GM12878 (cell line): Measurements from ENCODE around the gene CTDP1. TPM values are rescaled to one million over a fixed set of nuclear protein-coding genes. Genes with fewer than 3 reads are reported as not detected.

Source experiments
- ATAC-seq: fragments of 200-7000 bp; cut with Tn5 transposase; 3 replicates; pipeline ENCODE4 v1.9.1; 2020; ENCODE audit warnings: mild to moderate bottlenecking, moderate library complexity
- BruUV-seq: library from RNA; stranded (reverse); fragments of 400-500 nt; replicated peaks from 2 replicates; lab custom pipeline; 2021; lab: Mats Ljungman, UMichigan
- CTCF ChIA-PET: fragments of 300-600 bp; sonication (Branson Sonifier 250); formaldehyde crosslinking; extraction: SDS; loops from one replicate; lab custom pipeline; 2021; ENCODE audit warnings: inconsistent platforms; lab: Yijun Ruan, JAX
- POLR2A ChIA-PET: fragments of 350-600 bp; formaldehyde crosslinking; extraction: SDS; loops from one replicate; lab custom pipeline; 2021; ENCODE audit warnings: inconsistent platforms; lab: Charles Lee
- RAD21 ChIA-PET: fragments of 300-600 bp; sonication (Branson Sonifier 250); formaldehyde crosslinking; loops from one replicate; lab custom pipeline; 2023; ENCODE audit warnings: antibody characterized with exemption; ENCODE audit not compliant: unreplicated experiment; lab: Charles Lee
- SMC1A ChIA-PET: fragments of 300-600 bp; sonication (Branson Sonifier 250); formaldehyde crosslinking; loops from one replicate; lab custom pipeline; 2023; ENCODE audit not compliant: unreplicated experiment, uncharacterized antibody; lab: Charles Lee
- DNase-seq: peaks from one replicate; pipeline ENCODE4 v3.0.0-alpha.2; 2011; ENCODE audit warnings: low read depth, low spot score
- FAIRE-seq: peaks from 3 replicates; lab custom pipeline; 2011; peaks lifted over from hg19 to GRCh38; lab: Jason Lieb, UNC
- H2AFZ ChIP-seq: 2 replicates; pipeline ENCODE4 v1.6.0; 2011; ENCODE audit warnings: low read depth, low read length, control low read depth; ENCODE audit not compliant: control insufficient read depth
- H3K27ac ChIP-seq: 2 replicates; pipeline ENCODE4 v1.5.1; 2011; ENCODE audit warnings: control low read depth; ENCODE audit not compliant: control insufficient read depth, insufficient read depth
- H3K27me3 ChIP-seq, 2 experiments: replicated peaks in 1 of 2; 2 replicates each; pipeline versions ENCODE4 v1.6.0 to v1.6.1; 2011; ENCODE audit warnings: low read length in 1 of 2; ENCODE audit not compliant: control insufficient read depth in 2 of 2, insufficient read depth in 2 of 2
- H3K36me3 ChIP-seq, 2 experiments: 2 replicates each; pipeline ENCODE4 v1.5.1; 2011; ENCODE audit warnings: low read length in 1 of 2; ENCODE audit not compliant: control insufficient read depth in 2 of 2, insufficient read depth in 2 of 2
- H3K4me1 ChIP-seq: 2 replicates; pipeline ENCODE4 v1.6.1; 2011; ENCODE audit warnings: mild to moderate bottlenecking, low read length, moderate library complexity, mixed read lengths; ENCODE audit not compliant: control insufficient read depth, insufficient read depth
- H3K4me2 ChIP-seq: 2 replicates; pipeline ENCODE4 v1.6.0; 2011; ENCODE audit warnings: control low read depth; ENCODE audit not compliant: control insufficient read depth, insufficient read depth
- H3K4me3 ChIP-seq: fragments of 200-600 bp; sonication (generic); 2 replicates; pipeline ENCODE4 v1.5.1; 2016
- H3K79me2 ChIP-seq: 2 replicates; pipeline ENCODE4 v1.6.0; 2011; ENCODE audit warnings: low read length; ENCODE audit not compliant: control insufficient read depth, insufficient read depth
- H3K9ac ChIP-seq: 2 replicates; pipeline ENCODE4 v1.8.0; 2011; ENCODE audit warnings: low read length, control low read depth, mixed read lengths; ENCODE audit not compliant: control insufficient read depth, insufficient read depth
- H3K9me3 ChIP-seq: replicated peaks from 3 replicates; pipeline ENCODE4 v1.5.1; 2011; ENCODE audit warnings: mild to moderate bottlenecking, low read length; ENCODE audit not compliant: control insufficient read depth, insufficient read depth
- H4K20me1 ChIP-seq: 2 replicates; pipeline ENCODE4 v1.6.0; 2011; ENCODE audit not compliant: control insufficient read depth, insufficient read depth
- CBX3 ChIP-seq: fragments of 200-600 bp; sonication (generic); IDR thresholded peaks from 2 replicates; pipeline ENCODE4 v1.6.1; 2016; ENCODE audit warnings: low read depth, borderline replicate concordance
- FOS ChIP-seq: IDR thresholded peaks from 3 replicates; pipeline ENCODE4 v1.6.1; 2011; ENCODE audit warnings: borderline replicate concordance; ENCODE audit not compliant: insufficient read length; ENCODE audit errors: extremely low read depth
- KLF5 ChIP-seq: fragments of 450-650 bp; IDR thresholded peaks from 2 replicates; pipeline ENCODE4 v1.6.1; 2014; ENCODE audit warnings: mild to moderate bottlenecking; ENCODE audit not compliant: partially characterized antibody
- MXI1 ChIP-seq: fragments of 150-350 bp; IDR thresholded peaks from 2 replicates; pipeline ENCODE4 v1.6.1; 2011; ENCODE audit warnings: low read depth, mild to moderate bottlenecking, inconsistent platforms, low read length, improper control_type of control experiment
- PML ChIP-seq: IDR thresholded peaks from 2 replicates; pipeline ENCODE4 v1.6.1; 2012; ENCODE audit warnings: low read length, inconsistent platforms
- STAT3 ChIP-seq: IDR thresholded peaks from 2 replicates; pipeline ENCODE4 v1.6.1; 2011; ENCODE audit warnings: low read depth, low read length, improper control_type of control experiment
- ZBED1 ChIP-seq: IDR thresholded peaks from 2 replicates; pipeline ENCODE4 v1.6.1; 2016; ENCODE audit warnings: borderline replicate concordance
- ZNF24 ChIP-seq: fragments of 450-650 bp; IDR thresholded peaks from 2 replicates; pipeline ENCODE4 v1.6.1; 2017; ENCODE audit warnings: antibody characterized with exemption, mild to moderate bottlenecking
- ZNF384 ChIP-seq: IDR thresholded peaks from 2 replicates; pipeline ENCODE4 v1.6.1; 2012; ENCODE audit warnings: low read depth, mild to moderate bottlenecking, low read length, improper control_type of control experiment, borderline replicate concordance
- WGBS: methylation state at CpG from one replicate; pipeline ENCODE4 v1.1.6; 2016; ENCODE audit warnings: low lambda C conversion rate; ENCODE audit not compliant: insufficient replicate concordance, insufficient coverage; ENCODE audit errors: missing lambda C conversion rate; 5-methylcytosine and 5-hydroxymethylcytosine counted together
- in situ Hi-C: fragments of 300-500 bp; cut with MboI; formaldehyde crosslinking; loops from 9 replicates; pipeline ENCODE4 v1.14.3; 2018; ENCODE audit warnings: mixed read lengths
- intact Hi-C: fragments of 100-400 bp; cut with micrococcal nuclease; formaldehyde crosslinking; loops from one replicate; pipeline ENCODE4 v1.14.2; 2022; ENCODE audit not compliant: unreplicated experiment
- polyA plus RNA-seq, 11 experiments: library from polyadenylated mRNA; depleted of rRNA in 4 of 11; unstranded in 6 of 11; stranded (reverse) in 5 of 11; fragments of >200 nt; fragmentation: Nextera tagmentation in 4 of 11; fragmentation: Illumina TruSeq in 1 of 11; extraction: Ambion mirVana in 4 of 11; extraction: Trizol in 1 of 11; gene quantifications; 1 replicate in 1 of 11; 2 replicates in 10 of 11; pipeline versions ENCODE4 v1.2.1 to v1.2.3, GENCODE V29; 2011 to 2016; ENCODE audit warnings: inconsistent platforms in 2 of 11, missing spikeins in 2 of 11, low read depth in 1 of 11
- total RNA-seq, 4 experiments: library from RNA; depleted of rRNA in 3 of 4; stranded (reverse); fragments of >200 nt in 3 of 4; fragmentation: Illumina TruSeq in 1 of 4; extraction: Trizol in 1 of 4; gene quantifications; 2 replicates each; pipeline versions ENCODE4 v1.2.1 to v1.2.3, GENCODE V29; 2013 to 2021
- TF ChIP-seq, protein P1 (sequence below): fragments of 450-650 bp; IDR thresholded peaks from 2 replicates; pipeline ENCODE4 v1.6.1; 2018; ENCODE audit warnings: mild to moderate bottlenecking, low read depth, moderate library complexity; ENCODE audit not compliant: partially characterized antibody
- TF ChIP-seq, protein P2 (sequence below), 3 experiments: IDR thresholded peaks in 2 of 3; conservative IDR thresholded peaks in 1 of 3; 2 replicates each; pipeline ENCODE4 v1.5.1; 2011; ENCODE audit warnings: low read depth in 3 of 3, low read length in 3 of 3, mild to moderate bottlenecking in 3 of 3, control low read depth in 2 of 3, moderate library complexity in 2 of 3, inconsistent platforms in 1 of 3, mixed read lengths in 1 of 3; ENCODE audit not compliant: control insufficient read depth in 2 of 3, insufficient read depth in 1 of 3; ENCODE audit errors: extremely low read depth in 1 of 3

The CTDP1 gene
- total and polyA plus RNA-seq, 10 of the 15 experiments (the other 5 are each of a cell fraction or from before 2014, with no cell fraction given) = 0.32 to 31.3 (median 8.8) TPM

DNA sequence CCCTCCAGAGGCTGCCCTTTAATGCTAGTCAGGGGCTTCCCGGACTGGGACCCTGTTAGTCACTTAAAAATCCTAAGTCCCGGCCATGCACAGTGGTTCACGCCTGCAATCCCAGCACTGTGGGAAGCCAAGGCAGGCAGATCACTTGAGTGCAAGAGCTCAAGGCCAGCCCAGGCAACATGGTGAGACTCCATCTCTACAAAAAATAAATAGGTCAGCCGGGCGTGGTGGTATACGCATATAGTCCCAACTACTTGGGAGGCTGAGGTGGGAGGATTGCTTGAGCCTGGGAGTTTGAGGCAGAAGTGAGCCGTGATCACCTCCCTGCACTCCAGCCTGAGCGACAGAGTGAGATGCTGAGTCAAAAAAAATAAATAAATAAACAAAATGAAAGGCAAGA lies 100.9 kb downstream of the CTDP1 start:
- WGBS = 39% methylated on average over 8 of the region's 8 CpGs
- ATAC-seq (no peak), FAIRE-seq (no peak)

DNA sequence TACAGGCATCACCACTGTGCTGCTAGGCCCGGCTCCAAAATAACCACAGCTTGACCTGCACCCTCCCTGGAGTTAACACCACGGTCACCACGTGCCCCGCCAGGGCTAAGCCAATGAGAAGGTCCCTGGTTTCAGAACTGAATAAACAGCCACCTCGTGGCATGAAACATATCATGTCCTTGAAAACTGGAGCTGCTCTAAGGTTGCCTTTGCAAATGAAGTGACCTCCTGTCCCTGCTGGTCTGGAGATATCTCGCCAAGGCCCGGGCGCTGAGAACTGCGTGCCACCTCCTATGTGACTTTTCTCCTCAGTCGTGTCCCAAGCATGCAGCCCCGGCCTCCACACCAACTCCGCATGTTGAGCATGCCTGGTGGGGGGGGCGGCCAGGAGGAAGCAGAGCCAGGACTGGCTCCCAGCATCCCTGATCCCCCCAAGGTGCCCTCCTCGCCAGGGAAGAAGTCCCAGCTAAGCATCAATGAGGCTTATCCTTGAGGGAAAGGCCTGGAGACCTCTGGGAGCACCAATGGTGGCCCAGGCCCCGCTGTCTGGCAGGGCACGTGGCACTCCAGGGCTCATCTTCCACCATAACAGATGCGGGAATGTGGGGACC lies 101.8 kb downstream of the CTDP1 start:
- in situ Hi-C loops = no loop called here
- Histone ChIP-seq H3K4me2 (no peak overlapping the region), H3K79me2 (no peaks in the 10 kb centered on the region), H4K20me1 (no peaks in the 10 kb centered on the region), H3K4me3 (no peak overlapping the region), H2AFZ (no peak overlapping the region), H3K9me3 (no peaks in the 10 kb centered on the region), H3K27me3 (no peaks in the 10 kb centered on the region), H3K9ac (no peak overlapping the region), H3K4me1 (no peaks in the 10 kb centered on the region), H3K27ac (no peak overlapping the region), H3K36me3 (no peaks in the 10 kb centered on the region)
- no peak for DNase-seq
- CTCF ChIA-PET = interaction anchor here (0.6 kb wide), 1 partner anchor 148 kb away, joined by 3 read pairs; no protein-coding TSS in a partner anchor
- no peak for FAIRE-seq
- no peak for ATAC-seq
- no TSS peak for BruUV-seq
- WGBS = 36% methylated on average over 17 of the region's 17 CpGs
- POLR2A ChIA-PET = no interaction called here
- SMC1A ChIA-PET = no interaction called here
- RAD21 ChIA-PET = no interaction called here
- intact Hi-C loops = no loop called here
- TF ChIP-seq ZNF384 (no peak), PML (no peak), ZNF24 (no peak), STAT3 (no peak), KLF5 (no peak), CBX3 (no peak), MXI1 (no peak)
- TF ChIP-seq, protein P1, sequence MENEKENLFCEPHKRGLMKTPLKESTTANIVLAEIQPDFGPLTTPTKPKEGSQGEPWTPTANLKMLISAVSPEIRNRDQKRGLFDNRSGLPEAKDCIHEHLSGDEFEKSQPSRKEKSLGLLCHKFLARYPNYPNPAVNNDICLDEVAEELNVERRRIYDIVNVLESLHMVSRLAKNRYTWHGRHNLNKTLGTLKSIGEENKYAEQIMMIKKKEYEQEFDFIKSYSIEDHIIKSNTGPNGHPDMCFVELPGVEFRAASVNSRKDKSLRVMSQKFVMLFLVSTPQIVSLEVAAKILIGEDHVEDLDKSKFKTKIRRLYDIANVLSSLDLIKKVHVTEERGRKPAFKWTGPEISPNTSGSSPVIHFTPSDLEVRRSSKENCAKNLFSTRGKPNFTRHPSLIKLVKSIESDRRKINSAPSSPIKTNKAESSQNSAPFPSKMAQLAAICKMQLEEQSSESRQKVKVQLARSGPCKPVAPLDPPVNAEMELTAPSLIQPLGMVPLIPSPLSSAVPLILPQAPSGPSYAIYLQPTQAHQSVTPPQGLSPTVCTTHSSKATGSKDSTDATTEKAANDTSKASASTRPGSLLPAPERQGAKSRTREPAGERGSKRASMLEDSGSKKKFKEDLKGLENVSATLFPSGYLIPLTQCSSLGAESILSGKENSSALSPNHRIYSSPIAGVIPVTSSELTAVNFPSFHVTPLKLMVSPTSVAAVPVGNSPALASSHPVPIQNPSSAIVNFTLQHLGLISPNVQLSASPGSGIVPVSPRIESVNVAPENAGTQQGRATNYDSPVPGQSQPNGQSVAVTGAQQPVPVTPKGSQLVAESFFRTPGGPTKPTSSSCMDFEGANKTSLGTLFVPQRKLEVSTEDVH = no peak
- TF ChIP-seq, protein P2, sequence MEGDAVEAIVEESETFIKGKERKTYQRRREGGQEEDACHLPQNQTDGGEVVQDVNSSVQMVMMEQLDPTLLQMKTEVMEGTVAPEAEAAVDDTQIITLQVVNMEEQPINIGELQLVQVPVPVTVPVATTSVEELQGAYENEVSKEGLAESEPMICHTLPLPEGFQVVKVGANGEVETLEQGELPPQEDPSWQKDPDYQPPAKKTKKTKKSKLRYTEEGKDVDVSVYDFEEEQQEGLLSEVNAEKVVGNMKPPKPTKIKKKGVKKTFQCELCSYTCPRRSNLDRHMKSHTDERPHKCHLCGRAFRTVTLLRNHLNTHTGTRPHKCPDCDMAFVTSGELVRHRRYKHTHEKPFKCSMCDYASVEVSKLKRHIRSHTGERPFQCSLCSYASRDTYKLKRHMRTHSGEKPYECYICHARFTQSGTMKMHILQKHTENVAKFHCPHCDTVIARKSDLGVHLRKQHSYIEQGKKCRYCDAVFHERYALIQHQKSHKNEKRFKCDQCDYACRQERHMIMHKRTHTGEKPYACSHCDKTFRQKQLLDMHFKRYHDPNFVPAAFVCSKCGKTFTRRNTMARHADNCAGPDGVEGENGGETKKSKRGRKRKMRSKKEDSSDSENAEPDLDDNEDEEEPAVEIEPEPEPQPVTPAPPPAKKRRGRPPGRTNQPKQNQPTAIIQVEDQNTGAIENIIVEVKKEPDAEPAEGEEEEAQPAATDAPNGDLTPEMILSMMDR (IDR thresholded peaks at IDR 0.05 in 2 of 3, conservative IDR thresholded peaks at IDR 0.05 in 1 of 3; ENCODE audit: control insufficient read depth in 2 of 3, extremely low read depth in 1 of 3, insufficient read depth in 1 of 3, low read depth in 3 of 3, low read length in 3 of 3) = no peak

More for the DNA sequence above, 100.9 kb downstream of the CTDP1 start:
- Histone ChIP-seq H3K27ac (no peak overlapping the region), H3K79me2 (no peaks in the 10 kb centered on the region), H3K9ac (no peak overlapping the region), H3K4me3 (no peak overlapping the region), H3K4me1 (no peaks in the 10 kb centered on the region), H3K27me3 (no peaks in the 10 kb centered on the region), H3K36me3 (no peaks in the 10 kb centered on the region), H3K4me2 (no peak overlapping the region), H3K9me3 (no peaks in the 10 kb centered on the region), H4K20me1 (no peaks in the 10 kb centered on the region), H2AFZ (no peak overlapping the region)
- ChIA-PET RAD21 (no interaction called here), CTCF (no interaction called here), SMC1A (no interaction called here), POLR2A (no interaction called here)
- TF ChIP-seq ZBED1 = no peak
- no peak for TF ChIP-seq FOS
- intact Hi-C loops = no loop called here
- DNase-seq = no peak
- BruUV-seq = no TSS peak
- in situ Hi-C loops = no loop called here
